Endothelial cell of umbilical vein (primary cell): ENCODE measurements around the gene TENT4A. TPM values are rescaled to one million over a fixed set of nuclear protein-coding genes. Genes with fewer than 3 reads are reported as not detected.

Experiments used
- BruUV-seq: library from RNA; stranded (reverse); fragments of 400-500 nt; replicated peaks from 2 replicates; lab custom pipeline; 2021; lab: Mats Ljungman, UMichigan
- CTCF ChIA-PET: fragments of 300-600, 350-600 bp; sonication (Branson Sonifier 250); formaldehyde crosslinking; loops from one replicate; lab custom pipeline; 2021; ENCODE audit warnings: antibody characterized with exemption, inconsistent platforms; lab: Charles Lee
- POLR2A ChIA-PET: fragments of 300-600, 350-600 bp; sonication (Branson Sonifier 250); formaldehyde crosslinking; loops from one replicate; lab custom pipeline; 2021; ENCODE audit warnings: antibody characterized with exemption, inconsistent platforms; lab: Charles Lee
- DNase-seq: peaks from one replicate; pipeline ENCODE4 v3.0.0-alpha.2; 2011; ENCODE audit warnings: low read depth, low spot score
- FAIRE-seq: peaks from 2 replicates; lab custom pipeline; 2011; peaks lifted over from hg19 to GRCh38; lab: Jason Lieb, UNC
- H2AFZ ChIP-seq: 2 replicates; pipeline ENCODE4 v1.6.0; 2012; ENCODE audit warnings: low read depth, low read length, control low read depth, inconsistent platforms
- H3K27ac ChIP-seq: 2 replicates; pipeline ENCODE4 v1.5.1; 2011; ENCODE audit warnings: low read depth, mild to moderate bottlenecking, control low read depth, low read length, moderate library complexity; ENCODE audit not compliant: insufficient read depth
- H3K27me3 ChIP-seq, 2 experiments: 2 replicates each; pipeline versions ENCODE4 v1.6.0 to v1.6.1; 2011; ENCODE audit warnings: low read length in 2 of 2, mixed read lengths in 1 of 2; ENCODE audit not compliant: control insufficient read depth in 2 of 2, insufficient read depth in 2 of 2
- H3K36me3 ChIP-seq, 2 experiments: 2 replicates in 1 of 2; 3 replicates in 1 of 2; pipeline ENCODE4 v1.5.1; 2011; ENCODE audit warnings: low read length in 2 of 2, mild to moderate bottlenecking in 1 of 2, moderate library complexity in 1 of 2; ENCODE audit not compliant: control insufficient read depth in 2 of 2, insufficient read depth in 2 of 2; ENCODE audit errors: extremely low read depth in 1 of 2
- H3K4me1 ChIP-seq: 3 replicates; pipeline ENCODE4 v1.5.1; 2011; ENCODE audit warnings: mild to moderate bottlenecking, low read length; ENCODE audit not compliant: control insufficient read depth, insufficient read depth; ENCODE audit errors: extremely low read depth
- H3K4me2 ChIP-seq: 2 replicates; pipeline ENCODE4 v1.6.1; 2011; ENCODE audit warnings: low read length, control low read depth, mixed read lengths; ENCODE audit not compliant: insufficient read depth
- H3K4me3 ChIP-seq, 3 experiments: fragments of 200-600 bp in 1 of 3; sonication (generic), shearing (Covaris generic) in 1 of 3; replicated peaks in 1 of 3; 2 replicates each; pipeline ENCODE4 v1.5.1; 2011 to 2016; ENCODE audit warnings: control low read depth in 3 of 3, low read length in 3 of 3, mild to moderate bottlenecking in 2 of 3, inconsistent platforms in 1 of 3, low read depth in 1 of 3, moderate library complexity in 1 of 3; ENCODE audit not compliant: insufficient read depth in 1 of 3
- H3K79me2 ChIP-seq: 2 replicates; pipeline ENCODE4 v1.6.0; 2012; ENCODE audit warnings: low read length, inconsistent platforms; ENCODE audit not compliant: control insufficient read depth, insufficient read depth
- H3K9ac ChIP-seq: replicated peaks from 2 replicates; pipeline ENCODE3; 2011; ENCODE audit warnings: low read length, control low read depth; ENCODE audit not compliant: insufficient read depth; ENCODE audit errors: extremely low read depth
- H3K9me1 ChIP-seq: replicated peaks from 3 replicates; pipeline ENCODE4 v1.6.0; 2011; ENCODE audit warnings: mild to moderate bottlenecking, low read length; ENCODE audit not compliant: control insufficient read depth, insufficient read depth; ENCODE audit errors: extremely low read depth
- H3K9me3 ChIP-seq: replicated peaks from 2 replicates; pipeline ENCODE4 v1.5.1; 2012; ENCODE audit warnings: low read length, inconsistent platforms; ENCODE audit not compliant: control insufficient read depth, insufficient read depth
- H4K20me1 ChIP-seq: replicated peaks from 2 replicates; pipeline ENCODE3; 2011; ENCODE audit warnings: mild to moderate bottlenecking, low read length; ENCODE audit not compliant: control insufficient read depth, insufficient read depth; ENCODE audit errors: extremely low read depth
- EZH2 ChIP-seq: IDR thresholded peaks from 2 replicates; pipeline ENCODE4 v1.6.1; 2012; ENCODE audit warnings: borderline replicate concordance, low read depth, mild to moderate bottlenecking, moderate library complexity, low read length, inconsistent platforms; ENCODE audit not compliant: severe bottlenecking
- GATA2 ChIP-seq: IDR thresholded peaks from 2 replicates; pipeline ENCODE4 v1.7.0; 2011; ENCODE audit warnings: low read depth, mild to moderate bottlenecking, moderate library complexity, mixed read lengths, low read length; ENCODE audit not compliant: insufficient read length, insufficient read depth
- JUN ChIP-seq: IDR thresholded peaks from 2 replicates; pipeline ENCODE4 v1.6.1; 2011; ENCODE audit warnings: borderline replicate concordance, low read depth; ENCODE audit not compliant: insufficient read length, insufficient read depth
- MYC ChIP-seq: IDR thresholded peaks from one replicate; pipeline ENCODE4 v1.6.1; 2011; ENCODE audit warnings: mild to moderate bottlenecking, low read depth, low read length
- POLR2AphosphoS5 ChIP-seq: IDR thresholded peaks from 2 replicates; pipeline ENCODE4 v1.6.1; 2012; ENCODE audit warnings: low read depth, mild to moderate bottlenecking, control low read depth, low read length, moderate library complexity; ENCODE audit not compliant: insufficient read depth
- dilution Hi-C: fragments of 300-500 bp; cut with MboI; formaldehyde crosslinking; loops from one replicate; pipeline ENCODE4 v1.15.0; 2019; ENCODE audit warnings: low sequenced_read_pairs; ENCODE audit not compliant: extremely low pct_ligation_motif_present
- intact Hi-C: fragments of 100-400 bp; cut with micrococcal nuclease; formaldehyde crosslinking; loops from one replicate; pipeline ENCODE4 v1.10.0; 2022
- polyA plus RNA-seq, 4 experiments: library from polyadenylated mRNA; depleted of rRNA in 3 of 4; stranded (reverse) in 3 of 4; unstranded in 1 of 4; fragments of >200 nt; gene quantifications; 2 replicates each; pipeline versions ENCODE4 v1.2.1 to v1.2.3, GENCODE V29; 2011 to 2012; ENCODE audit warnings: missing spikeins in 1 of 4
- total RNA-seq: library from RNA; stranded (reverse); gene quantifications from 2 replicates; pipeline ENCODE4 v1.2.3, GENCODE V29; 2021
- TF ChIP-seq, protein P1 (sequence below), 2 donors: IDR thresholded peaks; 1 replicate in 1 of 2; 2 replicates in 1 of 2; pipeline ENCODE4 v1.5.1; 2011; ENCODE audit warnings: low read length in 2 of 2, mild to moderate bottlenecking in 2 of 2, moderate library complexity in 2 of 2, control low read depth in 1 of 2, inconsistent platforms in 1 of 2, low read depth in 1 of 2; ENCODE audit not compliant: insufficient read depth in 1 of 2; ENCODE audit errors: extremely low read depth in 1 of 2

TENT4A gene
- total and polyA plus RNA-seq, 2 donors (not counting 3 experiments of a cell fraction or from before 2014, with no cell fraction given), result 10.2 to 35.4 TPM

DNA sequence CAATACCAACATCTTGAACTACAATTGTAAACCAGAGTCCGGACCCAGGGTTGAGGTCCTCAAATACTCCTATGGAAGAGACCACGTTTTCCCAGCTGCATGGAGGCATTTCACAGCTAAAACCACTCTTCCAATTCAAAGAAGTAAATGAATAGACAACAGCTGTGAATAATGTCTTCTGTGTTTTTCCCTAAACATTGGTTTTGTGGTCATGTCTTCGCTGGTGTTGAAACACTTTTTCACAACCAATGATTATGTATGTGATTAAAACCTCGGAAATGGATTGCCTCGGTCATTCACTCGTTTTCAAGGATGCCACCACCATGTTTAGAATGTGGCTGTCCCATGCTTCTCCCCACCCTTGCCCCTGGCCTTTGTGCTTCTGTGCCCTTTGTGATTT, 9.4 kb upstream of the TENT4A start:
- intact Hi-C loops, result loop anchor here (1.0 kb wide), 1 partner anchor 9 kb away; the partner anchor contains the start of gene TENT4A
- ChIA-PET POLR2A (no interaction called here), CTCF (no interaction called here)
- Histone ChIP-seq H3K4me2 (no peak overlapping the region), H3K9ac (no peak overlapping the region), H3K79me2 (no peaks in the 10 kb centered on the region), H3K4me3 (no peak overlapping the region), H3K9me3 (no peaks in the 10 kb centered on the region), H3K27me3 (peaks cover 2 to 7% of the 10 kb centered on the region in 2 experiments), H3K4me1 (no peaks in the 10 kb centered on the region), H3K27ac (no peak overlapping the region), H2AFZ (no peak overlapping the region), H3K36me3 (no peaks in the 10 kb centered on the region), H4K20me1 (no peaks in the 10 kb centered on the region), H3K9me1 (no peaks in the 10 kb centered on the region)
- BruUV-seq, result no TSS peak
- dilution Hi-C loops, result no loop called here
- FAIRE-seq (no peak), DNase-seq (no peak)
- no peak for TF ChIP-seq EZH2
- TF ChIP-seq POLR2AphosphoS5, result no peak
- no peak for TF ChIP-seq MYC
- TF ChIP-seq, protein P1, sequence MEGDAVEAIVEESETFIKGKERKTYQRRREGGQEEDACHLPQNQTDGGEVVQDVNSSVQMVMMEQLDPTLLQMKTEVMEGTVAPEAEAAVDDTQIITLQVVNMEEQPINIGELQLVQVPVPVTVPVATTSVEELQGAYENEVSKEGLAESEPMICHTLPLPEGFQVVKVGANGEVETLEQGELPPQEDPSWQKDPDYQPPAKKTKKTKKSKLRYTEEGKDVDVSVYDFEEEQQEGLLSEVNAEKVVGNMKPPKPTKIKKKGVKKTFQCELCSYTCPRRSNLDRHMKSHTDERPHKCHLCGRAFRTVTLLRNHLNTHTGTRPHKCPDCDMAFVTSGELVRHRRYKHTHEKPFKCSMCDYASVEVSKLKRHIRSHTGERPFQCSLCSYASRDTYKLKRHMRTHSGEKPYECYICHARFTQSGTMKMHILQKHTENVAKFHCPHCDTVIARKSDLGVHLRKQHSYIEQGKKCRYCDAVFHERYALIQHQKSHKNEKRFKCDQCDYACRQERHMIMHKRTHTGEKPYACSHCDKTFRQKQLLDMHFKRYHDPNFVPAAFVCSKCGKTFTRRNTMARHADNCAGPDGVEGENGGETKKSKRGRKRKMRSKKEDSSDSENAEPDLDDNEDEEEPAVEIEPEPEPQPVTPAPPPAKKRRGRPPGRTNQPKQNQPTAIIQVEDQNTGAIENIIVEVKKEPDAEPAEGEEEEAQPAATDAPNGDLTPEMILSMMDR (IDR thresholded peaks at IDR 0.05; ENCODE audit: extremely low read depth in 1 of 2, insufficient read depth in 1 of 2, low read depth in 1 of 2, low read length in 2 of 2), result no peak

DNA sequence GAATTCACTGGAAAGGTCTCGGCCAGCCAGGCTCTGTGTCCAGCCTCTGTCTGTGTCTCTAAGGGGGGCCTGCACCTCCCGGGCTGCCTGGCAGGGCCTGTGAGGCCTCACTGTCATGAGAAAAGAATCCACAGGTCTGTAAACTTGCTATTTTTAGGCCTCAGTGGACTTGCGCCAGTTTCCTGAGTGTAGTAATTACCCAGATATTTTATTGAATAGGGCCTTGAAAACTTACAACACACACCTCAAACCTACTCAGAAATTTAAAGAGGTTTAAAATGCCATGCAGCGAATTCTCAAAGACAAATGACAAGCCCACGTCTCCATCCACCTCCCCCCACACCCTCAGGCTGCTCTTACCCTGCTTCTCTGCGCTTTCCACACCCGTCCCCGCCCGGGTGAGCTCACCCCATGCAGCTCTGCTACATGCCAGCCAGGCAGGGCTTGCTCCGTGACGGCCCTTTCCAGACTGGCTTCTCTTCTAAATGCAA, 8.8 kb upstream of the TENT4A start:
- Histone ChIP-seq H3K4me2 (no peak overlapping the region), H3K36me3 (no peaks in the 10 kb centered on the region), H3K9me1 (no peaks in the 10 kb centered on the region), H3K9ac (no peak overlapping the region), H3K4me3 (no peak overlapping the region), H2AFZ (no peak overlapping the region), H3K4me1 (no peaks in the 10 kb centered on the region), H3K9me3 (no peaks in the 10 kb centered on the region), H4K20me1 (no peaks in the 10 kb centered on the region), H3K27me3 (peaks cover 1 to 2% of the 10 kb centered on the region in 2 experiments), H3K79me2 (no peaks in the 10 kb centered on the region), H3K27ac (no peak overlapping the region)
- intact Hi-C loops (loop anchor here (1.0 kb wide), 1 partner anchor 9 kb away; the partner anchor contains the start of gene TENT4A), dilution Hi-C loops (no loop called here)
- TF ChIP-seq GATA2, result no peak
- TF ChIP-seq EZH2, result no peak
- TF ChIP-seq JUN, result peak; percentile 4
- DNase-seq, result peak; percentile 14
- no TSS peak for BruUV-seq
- ChIA-PET POLR2A (interaction anchor here (0.8 kb wide), 1 partner anchor 9 kb away, joined by 3 read pairs; the partner anchor contains the start of gene TENT4A), CTCF (interaction anchor here (1.4 kb wide), 1 partner anchor 62 kb away, joined by 3 read pairs; no protein-coding TSS in a partner anchor)
- no peak for FAIRE-seq
